K562 (cell line): ENCODE results near the gene TPD52L2. TPM values are rescaled to one million over a fixed set of nuclear protein-coding genes. Genes with fewer than 3 reads are reported as not detected.

Experiments
- CHD2 ChIP-seq: IDR thresholded peaks from 2 replicates; pipeline ENCODE4 v1.6.1; 2011; ENCODE audit warnings: low read depth, low read length
- COPS2 ChIP-seq: fragments of 450-650 bp; conservative IDR thresholded peaks from 2 replicates; pipeline ENCODE4 v1.6.1; 2016; ENCODE audit warnings: mild to moderate bottlenecking, moderate library complexity
- KLF10 ChIP-seq: fragments of 250-450 bp; sonication (Bioruptor Pico); IDR thresholded peaks from 2 replicates; pipeline ENCODE4 v1.6.1; 2021; ENCODE audit warnings: matching md5 sums
- MCM2 ChIP-seq: fragments of 450-650 bp; IDR thresholded peaks from 2 replicates; pipeline ENCODE4 v1.6.1; 2017; ENCODE audit warnings: low read depth, mild to moderate bottlenecking
- NFE2L1 ChIP-seq: fragments of 450-650 bp; IDR thresholded peaks from 2 replicates; pipeline ENCODE4 v1.6.1; 2016; ENCODE audit warnings: missing genetic modification characterization, low read depth, mild to moderate bottlenecking, missing compliant biosample characterization, moderate library complexity, borderline replicate concordance
- PCBP1 ChIP-seq: fragments of 200-400 bp; formaldehyde crosslinking; IDR thresholded peaks from 2 replicates; pipeline ENCODE4 v1.6.1; 2018; ENCODE audit warnings: mild to moderate bottlenecking, low read depth, low read length; ENCODE audit not compliant: poor library complexity, severe bottlenecking
- PTTG1 ChIP-seq: fragments of 450-650 bp; IDR thresholded peaks from 2 replicates; pipeline ENCODE4 v1.6.1; 2016; ENCODE audit warnings: low read depth, mild to moderate bottlenecking, missing genetic modification characterization, missing compliant biosample characterization
- RHOXF2B ChIP-seq: fragments of 250-450 bp; sonication (Bioruptor Pico); conservative IDR thresholded peaks from 2 replicates; pipeline ENCODE4 v1.5.1; 2021
- SIN3B ChIP-seq: fragments of 450-650 bp; IDR thresholded peaks from 2 replicates; pipeline ENCODE4 v1.6.1; 2017; ENCODE audit warnings: low read depth, mild to moderate bottlenecking, moderate library complexity
- SP1 ChIP-seq: sonication (generic); formaldehyde crosslinking; IDR thresholded peaks from 2 replicates; pipeline ENCODE4 v1.8.1; 2022; ENCODE audit warnings: mild to moderate bottlenecking, missing genetic modification reagents
- SRSF7 ChIP-seq: fragments of 200-400 bp; formaldehyde crosslinking; optimal IDR thresholded peaks from 2 replicates; pipeline ENCODE3; 2017; ENCODE audit warnings: mild to moderate bottlenecking, low read depth, low read length
- ZNF12 ChIP-seq: sonication (generic); formaldehyde crosslinking; IDR thresholded peaks from 2 replicates; pipeline ENCODE4 v1.4.0; 2020; ENCODE audit warnings: mild to moderate bottlenecking, missing genetic modification reagents
- ZNF436 ChIP-seq: fragments of 250-450, 450-650 bp; sonication (Bioruptor Pico); formaldehyde crosslinking; IDR thresholded peaks from 2 replicates; pipeline ENCODE4 v1.7.0; 2020; ENCODE audit warnings: mild to moderate bottlenecking
- ZNF707 ChIP-seq: fragments of 250-450 bp; sonication (Bioruptor Pico); conservative IDR thresholded peaks from 2 replicates; pipeline ENCODE4 v1.8.0; 2022; ENCODE audit warnings: inconsistent platforms, mild to moderate bottlenecking, moderate library complexity
- polyA plus RNA-seq, 8 experiments: library from polyadenylated mRNA; depleted of rRNA in 4 of 8; stranded (reverse) in 5 of 8; unstranded in 3 of 8; fragments of >200 nt; fragmentation: Nextera tagmentation in 2 of 8; fragmentation: Illumina TruSeq in 1 of 8; extraction: Ambion mirVana in 2 of 8; extraction: Trizol in 1 of 8; gene quantifications; 2 replicates each; pipeline versions ENCODE4 v1.2.1 to v1.2.3, GENCODE V29; 2011 to 2014; ENCODE audit warnings: inconsistent platforms in 1 of 8, missing spikeins in 1 of 8
- total RNA-seq, 7 experiments: library from RNA; depleted of rRNA in 6 of 7; stranded (reverse); fragments of >200 nt in 6 of 7; fragmentation: Illumina TruSeq in 2 of 7; extraction: Trizol in 2 of 7; gene quantifications; 2 replicates each; pipeline versions ENCODE4 v1.2.1 to v1.2.3, GENCODE V29; 2011 to 2021; ENCODE audit warnings: low replicate concordance in 1 of 7
- TF ChIP-seq, protein P1 (sequence below): fragments of 450-650 bp; IDR thresholded peaks from 2 replicates; pipeline ENCODE4 v1.6.1; 2018; ENCODE audit warnings: mild to moderate bottlenecking, low read depth; ENCODE audit not compliant: partially characterized antibody
- TF ChIP-seq, protein P2 (sequence below): fragments of 250-450 bp; sonication (Bioruptor Pico); IDR thresholded peaks from 2 replicates; pipeline ENCODE4 v1.8.0; 2022; ENCODE audit warnings: inconsistent platforms
- TF ChIP-seq, protein P3 (sequence below): IDR thresholded peaks from 3 replicates; pipeline ENCODE4 v1.6.1; 2011; ENCODE audit warnings: borderline replicate concordance, mild to moderate bottlenecking, moderate library complexity; ENCODE audit not compliant: insufficient read length; ENCODE audit errors: extremely low read depth
- TF ChIP-seq, protein P4 (sequence below), 2 experiments: fragments of 250-450 bp in 1 of 2; fragments of 450-650 bp in 1 of 2; sonication (Bioruptor Pico) in 1 of 2; IDR thresholded peaks; 2 replicates each; pipeline versions ENCODE4 v1.6.1 to v1.8.0; 2016 to 2021; ENCODE audit warnings: mild to moderate bottlenecking in 2 of 2, moderate library complexity in 2 of 2, missing compliant biosample characterization in 1 of 2, missing genetic modification characterization in 1 of 2
- TF ChIP-seq, protein P5 (sequence below), 2 experiments: IDR thresholded peaks; 2 replicates each; pipeline ENCODE4 v1.6.1; 2011; ENCODE audit warnings: borderline replicate concordance in 1 of 2, control low read depth in 1 of 2, low read depth in 1 of 2, low read length in 1 of 2, mild to moderate bottlenecking in 1 of 2, mixed read lengths in 1 of 2, moderate library complexity in 1 of 2; ENCODE audit not compliant: insufficient read depth in 1 of 2, insufficient read length in 1 of 2, poor library complexity in 1 of 2, severe bottlenecking in 1 of 2; ENCODE audit errors: extremely low read depth in 1 of 2

TPD52L2 gene
- total and polyA plus RNA-seq, 9 of the 15 experiments (the other 6 are each of a cell fraction or from before 2014, with no cell fraction given) = 1.9 to 117 (median 74.6) TPM

DNA sequence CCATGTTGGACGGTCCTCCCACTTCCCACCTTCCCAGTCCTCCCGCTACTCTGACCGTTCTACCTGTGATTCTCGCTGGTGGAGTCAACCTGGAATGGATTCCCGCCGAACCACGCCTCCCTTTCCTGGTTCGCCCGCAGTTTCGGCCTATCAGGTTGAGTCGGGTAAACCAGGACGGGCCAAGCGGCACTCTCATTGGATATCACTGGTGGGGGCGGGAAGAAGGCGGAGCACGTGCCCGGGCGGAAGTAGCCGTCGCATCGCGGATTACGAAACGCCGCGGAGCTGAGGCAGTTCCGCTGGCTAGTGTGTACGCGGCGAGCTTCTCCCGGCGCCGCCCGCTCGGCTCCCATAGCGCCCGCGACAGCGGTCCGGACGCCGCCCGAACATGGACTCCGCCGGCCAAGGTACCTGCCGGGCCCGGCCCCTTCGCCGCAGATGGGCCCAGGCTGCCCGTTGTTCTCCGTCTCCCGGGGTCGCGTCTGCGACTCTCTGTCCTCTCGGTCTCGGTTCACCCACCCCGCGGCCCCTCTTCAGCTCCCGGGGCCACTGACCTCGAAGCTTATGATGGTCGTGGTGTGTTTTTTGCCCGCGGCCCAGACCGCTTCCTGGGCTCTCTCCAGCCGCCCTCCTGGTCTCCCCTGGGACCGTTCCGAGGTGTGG is at the start of gene TPD52L2 (continued):
- TF ChIP-seq, protein P1, sequence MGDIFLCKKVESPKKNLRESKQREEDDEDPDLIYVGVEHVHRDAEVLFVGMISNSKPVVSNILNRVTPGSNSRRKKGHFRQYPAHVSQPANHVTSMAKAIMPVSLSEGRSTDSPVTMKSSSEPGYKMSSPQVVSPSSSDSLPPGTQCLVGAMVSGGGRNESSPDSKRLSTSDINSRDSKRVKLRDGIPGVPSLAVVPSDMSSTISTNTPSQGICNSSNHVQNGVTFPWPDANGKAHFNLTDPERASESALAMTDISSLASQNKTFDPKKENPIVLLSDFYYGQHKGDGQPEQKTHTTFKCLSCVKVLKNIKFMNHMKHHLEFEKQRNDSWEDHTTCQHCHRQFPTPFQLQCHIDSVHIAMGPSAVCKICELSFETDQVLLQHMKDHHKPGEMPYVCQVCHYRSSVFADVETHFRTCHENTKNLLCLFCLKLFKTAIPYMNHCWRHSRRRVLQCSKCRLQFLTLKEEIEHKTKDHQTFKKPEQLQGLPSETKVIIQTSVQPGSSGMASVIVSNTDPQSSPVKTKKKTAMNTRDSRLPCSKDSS = no peak
- TF ChIP-seq PCBP1 (peak; percentile 81), ZNF12 (CRISPR knock-in tag) (no peak), MCM2 (no peak), RHOXF2B (CRISPR knock-in tag) (no peak), NFE2L1 (no peak), COPS2 (no peak), SP1 (CRISPR knock-in tag) (peak; percentile 96), CHD2 (peak; percentile 88), ZNF707 (no peak), SIN3B (peak; percentile 88), SRSF7 (no peak), KLF10 (CRISPR knock-in tag) (no peak), PTTG1 (tag) (no peak), ZNF436 (CRISPR knock-in tag) (no peak)
- TF ChIP-seq, protein P2, sequence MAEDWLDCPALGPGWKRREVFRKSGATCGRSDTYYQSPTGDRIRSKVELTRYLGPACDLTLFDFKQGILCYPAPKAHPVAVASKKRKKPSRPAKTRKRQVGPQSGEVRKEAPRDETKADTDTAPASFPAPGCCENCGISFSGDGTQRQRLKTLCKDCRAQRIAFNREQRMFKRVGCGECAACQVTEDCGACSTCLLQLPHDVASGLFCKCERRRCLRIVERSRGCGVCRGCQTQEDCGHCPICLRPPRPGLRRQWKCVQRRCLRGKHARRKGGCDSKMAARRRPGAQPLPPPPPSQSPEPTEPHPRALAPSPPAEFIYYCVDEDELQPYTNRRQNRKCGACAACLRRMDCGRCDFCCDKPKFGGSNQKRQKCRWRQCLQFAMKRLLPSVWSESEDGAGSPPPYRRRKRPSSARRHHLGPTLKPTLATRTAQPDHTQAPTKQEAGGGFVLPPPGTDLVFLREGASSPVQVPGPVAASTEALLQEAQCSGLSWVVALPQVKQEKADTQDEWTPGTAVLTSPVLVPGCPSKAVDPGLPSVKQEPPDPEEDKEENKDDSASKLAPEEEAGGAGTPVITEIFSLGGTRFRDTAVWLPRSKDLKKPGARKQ (CRISPR knock-in tag) = no peak
- TF ChIP-seq, protein P3, sequence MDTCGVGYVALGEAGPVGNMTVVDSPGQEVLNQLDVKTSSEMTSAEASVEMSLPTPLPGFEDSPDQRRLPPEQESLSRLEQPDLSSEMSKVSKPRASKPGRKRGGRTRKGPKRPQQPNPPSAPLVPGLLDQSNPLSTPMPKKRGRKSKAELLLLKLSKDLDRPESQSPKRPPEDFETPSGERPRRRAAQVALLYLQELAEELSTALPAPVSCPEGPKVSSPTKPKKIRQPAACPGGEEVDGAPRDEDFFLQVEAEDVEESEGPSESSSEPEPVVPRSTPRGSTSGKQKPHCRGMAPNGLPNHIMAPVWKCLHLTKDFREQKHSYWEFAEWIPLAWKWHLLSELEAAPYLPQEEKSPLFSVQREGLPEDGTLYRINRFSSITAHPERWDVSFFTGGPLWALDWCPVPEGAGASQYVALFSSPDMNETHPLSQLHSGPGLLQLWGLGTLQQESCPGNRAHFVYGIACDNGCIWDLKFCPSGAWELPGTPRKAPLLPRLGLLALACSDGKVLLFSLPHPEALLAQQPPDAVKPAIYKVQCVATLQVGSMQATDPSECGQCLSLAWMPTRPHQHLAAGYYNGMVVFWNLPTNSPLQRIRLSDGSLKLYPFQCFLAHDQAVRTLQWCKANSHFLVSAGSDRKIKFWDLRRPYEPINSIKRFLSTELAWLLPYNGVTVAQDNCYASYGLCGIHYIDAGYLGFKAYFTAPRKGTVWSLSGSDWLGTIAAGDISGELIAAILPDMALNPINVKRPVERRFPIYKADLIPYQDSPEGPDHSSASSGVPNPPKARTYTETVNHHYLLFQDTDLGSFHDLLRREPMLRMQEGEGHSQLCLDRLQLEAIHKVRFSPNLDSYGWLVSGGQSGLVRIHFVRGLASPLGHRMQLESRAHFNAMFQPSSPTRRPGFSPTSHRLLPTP = no peak
- TF ChIP-seq, protein P4, sequence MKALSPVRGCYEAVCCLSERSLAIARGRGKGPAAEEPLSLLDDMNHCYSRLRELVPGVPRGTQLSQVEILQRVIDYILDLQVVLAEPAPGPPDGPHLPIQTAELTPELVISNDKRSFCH (CRISPR knock-in tag; IDR thresholded peaks at IDR 0.05) = no peak
- TF ChIP-seq, protein P4 (tag; IDR thresholded peaks at IDR 0.05) = no peak
- TF ChIP-seq, protein P5, sequence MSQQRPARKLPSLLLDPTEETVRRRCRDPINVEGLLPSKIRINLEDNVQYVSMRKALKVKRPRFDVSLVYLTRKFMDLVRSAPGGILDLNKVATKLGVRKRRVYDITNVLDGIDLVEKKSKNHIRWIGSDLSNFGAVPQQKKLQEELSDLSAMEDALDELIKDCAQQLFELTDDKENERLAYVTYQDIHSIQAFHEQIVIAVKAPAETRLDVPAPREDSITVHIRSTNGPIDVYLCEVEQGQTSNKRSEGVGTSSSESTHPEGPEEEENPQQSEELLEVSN (IDR thresholded peaks at IDR 0.05; ENCODE audit: borderline replicate concordance in 1 of 2, extremely low read depth in 1 of 2, insufficient read depth in 1 of 2, insufficient read length in 1 of 2, low read depth in 1 of 2, low read length in 1 of 2, poor library complexity in 1 of 2, severe bottlenecking in 1 of 2) = peak; percentile 95 to 96
